Transverse colon (tissue), 4 donors: ENCODE results near the gene ALG9. TPM values are rescaled to one million over a fixed set of nuclear protein-coding genes. Genes with fewer than 3 reads are reported as not detected.

ENCODE experiments used
- DNase-seq: peaks from one replicate; pipeline ENCODE4 v3.0.0-alpha.2; 2019
- H3K27ac ChIP-seq, 4 donors: fragments of 200-600 bp; sonication (generic); 2 replicates each; pipeline ENCODE4 v1.5.1; 2016 to 2018; ENCODE audit warnings: inconsistent platforms in 4 of 4
- H3K27me3 ChIP-seq: fragments of 200-600 bp; sonication (generic); 2 replicates; pipeline ENCODE4 v1.5.1; 2017; ENCODE audit warnings: inconsistent platforms
- H3K36me3 ChIP-seq, 4 donors: fragments of 200-600 bp; sonication (generic); 2 replicates each; pipeline ENCODE4 v1.5.1; 2017 to 2019; ENCODE audit warnings: inconsistent platforms in 4 of 4
- H3K4me1 ChIP-seq, 4 donors: fragments of 200-600 bp; sonication (generic); 2 replicates each; pipeline ENCODE4 v1.5.1; 2017 to 2020; ENCODE audit warnings: inconsistent platforms in 4 of 4
- H3K4me3 ChIP-seq, 4 donors: fragments of 200-600 bp; sonication (generic); 1 replicate in 1 of 4; 2 replicates in 3 of 4; pipeline versions ENCODE4 v1.5.1 to v1.6.1; 2017 to 2019; ENCODE audit warnings: inconsistent platforms in 4 of 4
- H3K9me3 ChIP-seq, 2 donors: fragments of 200-600 bp; sonication (generic); 2 replicates each; pipeline ENCODE4 v1.5.1; 2017 to 2019; ENCODE audit warnings: inconsistent platforms in 2 of 2
- EP300 ChIP-seq: sonication (generic); formaldehyde crosslinking; IDR thresholded peaks from one replicate; pipeline ENCODE4 v1.6.1; 2017; ENCODE audit warnings: antibody characterized with exemption, low read depth
- POLR2A ChIP-seq: fragments of 450-650 bp; IDR thresholded peaks from one replicate; pipeline ENCODE4 v1.6.1; 2016; ENCODE audit warnings: antibody characterized with exemption, mild to moderate bottlenecking, moderate library complexity
- POLR2AphosphoS5 ChIP-seq, 3 donors: sonication (generic); formaldehyde crosslinking; IDR thresholded peaks; one replicate each; pipeline ENCODE4 v1.6.1; 2016; ENCODE audit warnings: antibody characterized with exemption in 3 of 3
- WGBS, 2 donors: methylation state at CpG; one replicate each; pipeline ENCODE4 v1.1.5; 2018; ENCODE audit warnings: low coverage in 1 of 2; 5-methylcytosine and 5-hydroxymethylcytosine counted together
- in situ Hi-C, 4 donors: fragments of 200-750 bp; cut with MboI; loops; one replicate each; pipeline versions ENCODE4 v1.15.0 to v1.15.1; 2017; ENCODE audit warnings: low sequenced_read_pairs in 3 of 4, low pct_ligation_motif_present in 1 of 4, low pct_unique_long_range_greater_than_20kb in 1 of 4
- intact Hi-C: fragments of 100-400 bp; cut with DNase I; formaldehyde crosslinking; loops from one replicate; pipeline ENCODE4 v1.15.1; 2023; ENCODE audit warnings: low total_unique reads
- total RNA-seq, 4 donors: library from RNA; depleted of rRNA; stranded (reverse); fragments of >200 nt; gene quantifications; one replicate each; pipeline ENCODE4 v1.1.0, GENCODE V29; 2016
- TF ChIP-seq, protein P1 (sequence below), 5 experiments: fragments of 200-600 bp in 3 of 5; fragments of 450-650 bp in 2 of 5; sonication (generic) in 3 of 5; IDR thresholded peaks; 1 replicate in 2 of 5; 2 replicates in 3 of 5; pipeline ENCODE4 v1.5.1; 2016 to 2017; ENCODE audit warnings: antibody characterized with exemption in 5 of 5, inconsistent platforms in 3 of 5, mild to moderate bottlenecking in 2 of 5, moderate library complexity in 1 of 5

The ALG9 gene
- total RNA-seq, 4 donors from 2014 or later: 18.4 to 51.1 (median 35.0) TPM

GRCh38 chr11:111913031-111913861 is 41.9 kb upstream of the ALG9 start:
- H3K9me3 ChIP-seq: no peaks in the 10 kb centered on the region
- peaks cover 0 to 16% (median 2%) of the 10 kb centered on the region in 4 donors for H3K4me1 ChIP-seq
- in situ Hi-C loops: no loop called here
- no peaks in the 10 kb centered on the region for H3K36me3 ChIP-seq
- TF ChIP-seq POLR2AphosphoS5 (IDR thresholded peaks at IDR 0.05) (peak in 1 of 3 donors; percentile 8), EP300 (no peak), POLR2A (no peak)
- TF ChIP-seq, protein P1, sequence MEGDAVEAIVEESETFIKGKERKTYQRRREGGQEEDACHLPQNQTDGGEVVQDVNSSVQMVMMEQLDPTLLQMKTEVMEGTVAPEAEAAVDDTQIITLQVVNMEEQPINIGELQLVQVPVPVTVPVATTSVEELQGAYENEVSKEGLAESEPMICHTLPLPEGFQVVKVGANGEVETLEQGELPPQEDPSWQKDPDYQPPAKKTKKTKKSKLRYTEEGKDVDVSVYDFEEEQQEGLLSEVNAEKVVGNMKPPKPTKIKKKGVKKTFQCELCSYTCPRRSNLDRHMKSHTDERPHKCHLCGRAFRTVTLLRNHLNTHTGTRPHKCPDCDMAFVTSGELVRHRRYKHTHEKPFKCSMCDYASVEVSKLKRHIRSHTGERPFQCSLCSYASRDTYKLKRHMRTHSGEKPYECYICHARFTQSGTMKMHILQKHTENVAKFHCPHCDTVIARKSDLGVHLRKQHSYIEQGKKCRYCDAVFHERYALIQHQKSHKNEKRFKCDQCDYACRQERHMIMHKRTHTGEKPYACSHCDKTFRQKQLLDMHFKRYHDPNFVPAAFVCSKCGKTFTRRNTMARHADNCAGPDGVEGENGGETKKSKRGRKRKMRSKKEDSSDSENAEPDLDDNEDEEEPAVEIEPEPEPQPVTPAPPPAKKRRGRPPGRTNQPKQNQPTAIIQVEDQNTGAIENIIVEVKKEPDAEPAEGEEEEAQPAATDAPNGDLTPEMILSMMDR (IDR thresholded peaks at IDR 0.05): no peak
- WGBS, 2 donors: 25 to 67% methylated on average over 6 to 24 of the region's 24 CpGs
- H3K27me3 ChIP-seq: no peaks in the 10 kb centered on the region
- no peak for DNase-seq
- peak overlapping the region; percentile 8 to 49 (median 30) for H3K4me3 ChIP-seq
- peak overlapping the region; percentile 83 to 97 (median 86) for H3K27ac ChIP-seq
- intact Hi-C loops: no loop called here

DNA sequence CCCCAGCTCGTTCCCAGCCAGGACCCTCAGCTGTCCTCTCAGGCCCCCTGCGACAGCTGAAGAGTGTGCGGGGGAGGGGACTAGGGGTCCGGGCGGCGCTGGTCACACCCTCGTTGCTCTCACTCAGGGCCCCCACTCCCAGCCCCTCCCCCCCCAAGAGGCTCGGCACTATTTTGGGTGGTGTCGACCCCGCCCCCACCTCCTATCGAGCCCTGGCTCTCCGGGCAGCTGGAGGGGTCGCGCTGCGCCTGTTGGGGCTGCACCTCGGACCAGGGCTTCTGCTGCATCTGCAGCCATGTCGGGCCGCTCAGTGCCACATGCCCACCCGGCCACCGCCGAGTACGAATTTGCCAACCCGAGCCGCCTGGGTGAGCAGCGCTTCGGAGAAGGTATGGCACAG is 41.2 kb upstream of the ALG9 start, which contains the start of gene HSPB2:
TSS of gene HSPB2 (plus strand) at position 200 of the 400 bp plus-strand sequence. CDS start at position 296, 96 bp downstream.
- DNase-seq: no peak
- H3K4me3 ChIP-seq: peak within 1 kb of the TSS; percentile 27 to 49 (median 41)
- H3K4me1 ChIP-seq: peaks cover 0 to 10% (median 0%) of the 10 kb centered on the region in 4 donors
- no peak for TF ChIP-seq POLR2AphosphoS5 (IDR thresholded peaks at IDR 0.05)
- TF ChIP-seq, protein P1 (IDR thresholded peaks at IDR 0.05): no peak
- TF ChIP-seq POLR2A: no peak
- no peak for TF ChIP-seq EP300
- no peaks in the 10 kb centered on the region for H3K27me3 ChIP-seq
- intact Hi-C loops: no loop called here
- 50% methylated on average over 18 of the region's 26 CpGs; no CpG with 5 or more reads in 1 of the 2 donors for WGBS, 2 donors
- in situ Hi-C loops: no loop called here
- peak within 1 kb of the TSS; percentile 83 to 97 (median 86) for H3K27ac ChIP-seq
- H3K9me3 ChIP-seq: no peaks in the 10 kb centered on the region
- no peaks in the 10 kb centered on the region for H3K36me3 ChIP-seq

DNA sequence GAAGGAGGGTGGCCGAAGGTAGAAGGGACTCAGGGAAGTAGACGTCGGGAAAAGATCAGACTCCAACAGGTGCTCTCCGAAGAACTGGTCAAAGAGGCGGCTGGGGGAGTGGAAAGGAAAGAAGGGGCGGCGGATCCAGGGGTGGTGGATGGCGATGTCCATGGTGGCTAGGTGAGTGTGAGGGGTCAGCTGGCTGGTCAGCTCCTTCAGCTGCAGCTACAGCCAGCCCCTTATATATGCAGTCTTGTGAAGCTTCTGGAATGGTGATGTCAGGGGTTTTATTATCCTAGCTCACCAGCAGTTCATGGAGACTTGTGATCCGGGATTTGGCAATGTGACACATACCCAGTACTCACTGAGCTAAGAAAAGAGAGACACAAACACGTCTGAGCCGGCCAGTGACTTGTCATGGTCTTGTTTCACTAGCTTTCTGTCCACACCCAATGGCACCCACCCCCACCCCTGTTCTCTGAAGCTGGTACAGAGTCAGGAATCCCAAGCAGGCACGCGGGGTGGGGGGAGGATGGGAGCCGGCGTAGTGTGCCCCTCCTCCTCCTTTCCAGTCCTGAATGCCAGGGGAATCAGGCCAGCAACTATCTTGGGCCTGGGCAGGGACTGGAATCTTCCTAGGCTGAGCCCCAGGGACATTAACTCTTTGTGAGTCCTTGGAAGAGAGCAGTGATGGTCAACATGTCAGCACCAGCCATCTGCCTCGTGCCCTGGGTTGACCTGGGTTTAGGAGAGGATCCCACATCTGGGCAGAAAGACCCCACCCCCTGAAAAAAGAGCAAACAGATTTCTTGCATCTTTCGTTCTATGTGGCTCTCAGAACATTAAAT is 40.4 kb upstream of the ALG9 start, which contains the start of gene CRYAB:
TSS of gene CRYAB (minus strand) at position 208 of the 839 bp plus-strand sequence. CDS start at position 162, 46 bp downstream.
- Histone ChIP-seq H3K4me1 (peaks cover 0 to 10% (median 0%) of the 10 kb centered on the region in 4 donors), H3K27ac (peak within 1 kb of the TSS; percentile 83 to 97 (median 86)), H3K9me3 (no peaks in the 10 kb centered on the region), H3K36me3 (no peaks in the 10 kb centered on the region), H3K27me3 (no peaks in the 10 kb centered on the region), H3K4me3 (peak within 1 kb of the TSS; percentile 27 to 49 (median 41))
- intact Hi-C loops (no loop called here), in situ Hi-C loops (no loop called here)
- DNase-seq: peak; percentile 68
- 49% methylated on average over 17 of the region's 17 CpGs; no CpG with 5 or more reads in 1 of the 2 donors for WGBS, 2 donors
- peak; percentile 69 to 83 (median 76) for TF ChIP-seq POLR2AphosphoS5 (IDR thresholded peaks at IDR 0.05)
- TF ChIP-seq, protein P1 (IDR thresholded peaks at IDR 0.05): no peak
- TF ChIP-seq POLR2A: peak; percentile 62
- TF ChIP-seq EP300: peak; percentile 21
